NCI-H345 treated with DMSO at 0.1 percent for 48 hours (cell line): ENCODE results near the gene FOXB1.

Experiments used
- DNase-seq: peaks from one replicate; lab custom pipeline; 2025; ENCODE audit not compliant: unreplicated experiment; lab: John Stamatoyannopoulos, UW

Gene FOXB1

DNA sequence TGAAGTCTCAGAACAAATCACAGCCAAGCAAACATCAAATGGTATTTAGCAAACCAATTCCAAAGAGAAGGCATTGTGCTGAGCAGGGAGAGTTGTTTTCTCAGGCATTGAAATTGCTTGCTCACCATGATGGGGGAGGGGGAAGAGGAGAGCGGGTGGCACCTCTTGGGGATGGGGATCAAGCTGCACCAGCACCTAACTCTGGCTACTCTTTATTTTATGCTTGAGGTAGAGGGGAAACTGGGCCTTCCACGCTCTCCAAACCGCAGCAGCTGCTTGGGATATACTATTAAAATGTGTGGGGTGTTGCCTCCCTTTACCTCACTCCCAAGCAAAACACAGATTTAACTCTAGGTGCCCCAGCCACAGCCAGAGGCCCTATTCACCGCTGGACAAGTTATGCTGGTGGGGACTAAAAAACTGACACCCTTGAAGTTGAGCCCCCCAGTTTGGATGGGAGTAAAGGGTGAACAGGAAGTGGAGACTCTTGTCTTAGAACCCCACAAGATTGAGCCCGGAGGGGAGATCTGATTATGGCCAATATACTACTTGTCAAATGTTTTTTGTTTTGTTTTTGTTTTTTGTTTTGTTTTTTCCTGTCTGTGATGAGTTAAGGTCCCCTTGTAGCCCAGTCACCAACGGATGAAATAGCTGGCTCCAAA lies 5.0 kb upstream of the FOXB1 start:
- DNase-seq: no peak

DNA sequence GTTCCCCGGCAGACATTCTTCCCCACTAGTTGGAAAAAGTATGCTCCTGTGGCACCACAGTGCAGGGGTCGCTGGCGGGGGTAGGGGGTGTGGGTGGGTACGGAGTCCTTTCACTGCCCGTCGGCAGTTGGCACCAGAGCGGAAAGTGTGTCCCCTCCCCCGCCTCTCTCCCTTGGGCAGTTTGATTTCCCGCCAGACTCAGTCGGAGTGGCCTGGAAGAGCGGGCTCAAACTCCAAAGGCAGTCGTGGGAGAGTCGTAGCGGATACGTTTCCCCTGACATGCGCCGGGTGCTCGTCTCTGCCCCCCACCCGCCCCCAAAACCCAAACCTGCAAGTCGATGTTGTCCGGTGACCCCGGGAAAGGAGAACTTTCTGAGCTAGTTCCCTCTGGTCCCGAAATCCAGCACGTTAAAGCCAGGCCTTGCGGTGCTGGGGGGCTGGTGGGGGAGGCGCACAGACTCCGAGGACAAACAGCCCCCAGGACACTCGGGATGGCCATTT lies 4.4 kb upstream of the FOXB1 start:
- DNase-seq: no peak

DNA sequence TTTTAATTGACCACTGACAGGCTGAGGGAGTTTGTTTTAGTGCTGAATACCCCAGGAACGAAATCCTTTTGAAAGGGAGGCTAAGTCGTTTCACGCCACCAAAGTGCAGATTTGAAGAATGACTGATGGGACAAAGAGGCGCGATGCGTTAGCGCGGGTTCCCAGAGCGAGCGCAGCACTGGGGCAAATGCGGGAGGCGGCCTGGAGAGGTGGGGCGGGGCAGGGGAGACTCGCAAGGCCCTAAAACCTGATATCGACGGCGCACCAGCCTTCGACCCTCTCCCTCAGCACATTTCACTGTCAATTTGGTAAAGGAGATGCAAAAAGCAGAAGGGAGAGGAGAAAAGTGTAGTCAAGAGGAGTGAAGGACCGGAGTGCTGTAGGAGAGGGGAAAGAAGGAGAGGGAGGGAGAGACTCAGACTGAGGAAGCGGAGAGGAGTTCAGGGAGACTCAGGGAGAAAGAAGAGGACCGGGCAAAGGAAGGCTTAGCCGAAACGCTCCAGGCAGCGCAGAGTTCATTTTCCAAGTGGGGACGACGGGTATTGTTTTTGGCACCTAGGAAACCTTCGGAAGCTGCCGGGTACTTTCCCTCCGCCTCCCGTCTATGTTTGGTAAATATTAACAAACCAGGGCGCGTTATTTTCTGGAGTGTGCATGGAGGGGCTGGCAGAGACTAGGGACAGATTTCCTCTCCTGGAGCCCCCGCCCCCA lies 3.8 kb upstream of the FOXB1 start:
- peak; percentile 58 for DNase-seq

DNA sequence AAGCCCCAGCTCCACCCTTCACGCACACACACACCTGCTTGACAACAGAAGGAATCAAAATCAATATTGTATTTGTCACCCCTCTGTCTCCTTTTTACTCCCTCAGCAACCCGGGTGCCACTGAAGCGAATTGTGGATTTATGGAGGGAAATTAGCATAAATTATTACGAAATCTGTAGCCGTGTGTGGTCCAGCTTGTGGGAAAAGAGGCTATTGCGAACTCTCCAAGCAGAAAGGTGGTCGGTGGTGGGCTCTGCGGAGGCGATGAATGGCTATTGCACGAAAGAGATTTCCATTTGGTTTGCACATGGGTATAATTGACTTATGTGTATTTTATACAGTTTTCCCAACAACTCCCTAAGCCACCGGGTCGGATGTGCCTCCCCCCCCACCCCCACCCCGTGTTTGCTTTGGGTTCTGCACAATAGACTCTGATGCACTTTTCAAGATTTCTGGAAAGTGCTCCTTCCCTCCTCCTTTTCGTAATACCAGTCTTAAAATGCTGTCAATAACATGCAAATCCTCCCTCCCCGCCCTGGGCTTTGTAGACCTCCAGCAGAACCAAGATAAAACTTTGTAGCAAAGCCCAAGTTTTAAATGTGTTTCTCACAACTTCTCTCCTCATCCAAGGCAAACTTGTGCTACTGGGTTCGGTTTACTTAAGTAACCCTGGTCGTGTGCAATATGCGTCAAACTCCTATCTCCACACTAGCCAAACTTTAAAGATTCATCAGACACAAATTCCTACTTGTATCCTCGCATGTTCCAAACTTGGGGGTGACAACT lies 3.1 kb upstream of the FOXB1 start:
- DNase-seq: no peak

DNA sequence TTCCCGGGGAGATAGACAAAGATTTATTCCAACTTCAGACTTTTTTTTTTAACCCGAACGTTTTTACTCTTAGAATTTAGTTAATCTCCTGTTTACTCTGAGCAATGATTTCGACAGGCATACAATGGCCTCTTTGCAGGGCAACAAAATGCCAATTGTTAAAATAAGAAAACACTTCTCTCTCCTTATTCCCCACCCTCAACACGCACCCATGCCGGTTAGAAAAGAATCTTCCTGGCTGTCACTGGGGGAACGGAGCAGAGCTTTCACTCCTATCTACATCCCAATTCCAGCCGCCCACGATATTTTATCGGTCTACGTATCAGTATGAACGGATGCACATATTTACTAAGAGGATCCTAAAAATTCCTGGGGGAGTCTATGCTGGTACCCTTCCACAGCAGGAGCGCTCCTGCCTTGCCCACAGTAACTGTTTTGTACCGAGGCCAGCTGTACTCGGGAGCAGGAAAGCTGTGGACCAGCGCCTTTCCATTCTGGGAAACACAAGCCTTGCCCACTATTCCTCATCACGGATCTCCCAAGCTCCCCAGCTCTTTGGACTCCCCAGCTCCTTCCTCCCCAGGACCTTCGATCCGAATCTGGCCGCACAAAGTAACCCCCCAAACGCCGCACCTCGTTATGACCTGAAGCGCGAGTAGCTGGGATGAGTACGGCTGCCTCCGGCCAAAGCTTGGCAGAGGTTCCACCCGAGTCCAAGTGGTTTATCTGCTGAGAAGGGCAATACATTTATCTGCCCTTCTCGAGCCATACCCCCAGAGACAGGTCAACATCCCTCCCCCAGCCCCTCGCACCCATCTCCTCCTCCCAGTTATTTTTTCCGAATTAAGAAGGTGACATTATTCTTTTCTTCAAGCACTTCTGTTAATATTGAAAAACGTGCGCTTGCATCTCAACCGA lies 2.2 kb upstream of the FOXB1 start:
- no peak for DNase-seq

DNA sequence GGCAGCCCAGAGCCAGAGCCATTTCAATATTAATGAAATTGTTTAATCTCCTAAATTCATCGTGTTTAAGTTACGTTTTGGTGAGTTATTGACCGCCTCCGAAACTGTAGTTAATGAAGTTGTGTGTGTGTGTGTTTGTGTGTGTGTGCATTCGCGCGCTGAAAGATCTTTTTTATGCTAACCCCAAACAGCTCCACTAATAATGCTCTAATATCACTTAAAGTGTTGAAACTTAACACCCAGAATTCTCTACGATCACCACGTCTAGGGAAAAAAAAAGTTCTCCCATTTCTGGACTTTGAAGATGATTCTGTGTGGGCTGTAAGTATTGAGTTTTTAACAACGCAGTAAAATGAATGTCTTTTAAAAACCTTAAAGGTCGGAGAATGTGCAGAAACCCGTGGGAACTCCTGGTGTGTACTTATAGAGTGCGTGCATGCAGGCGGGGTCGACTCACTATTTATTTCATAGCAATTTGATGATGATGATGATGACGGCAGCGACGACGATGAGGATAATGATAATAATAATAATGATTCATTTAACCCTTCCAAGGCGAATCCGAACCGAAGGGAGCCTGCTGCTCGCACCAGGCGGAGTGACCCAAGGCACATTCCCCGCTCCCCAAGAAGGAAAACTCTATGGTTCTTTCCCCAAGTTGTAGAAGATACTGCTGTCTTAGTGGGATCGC lies 1.4 kb upstream of the FOXB1 start:
- DNase-seq: no peak

DNA sequence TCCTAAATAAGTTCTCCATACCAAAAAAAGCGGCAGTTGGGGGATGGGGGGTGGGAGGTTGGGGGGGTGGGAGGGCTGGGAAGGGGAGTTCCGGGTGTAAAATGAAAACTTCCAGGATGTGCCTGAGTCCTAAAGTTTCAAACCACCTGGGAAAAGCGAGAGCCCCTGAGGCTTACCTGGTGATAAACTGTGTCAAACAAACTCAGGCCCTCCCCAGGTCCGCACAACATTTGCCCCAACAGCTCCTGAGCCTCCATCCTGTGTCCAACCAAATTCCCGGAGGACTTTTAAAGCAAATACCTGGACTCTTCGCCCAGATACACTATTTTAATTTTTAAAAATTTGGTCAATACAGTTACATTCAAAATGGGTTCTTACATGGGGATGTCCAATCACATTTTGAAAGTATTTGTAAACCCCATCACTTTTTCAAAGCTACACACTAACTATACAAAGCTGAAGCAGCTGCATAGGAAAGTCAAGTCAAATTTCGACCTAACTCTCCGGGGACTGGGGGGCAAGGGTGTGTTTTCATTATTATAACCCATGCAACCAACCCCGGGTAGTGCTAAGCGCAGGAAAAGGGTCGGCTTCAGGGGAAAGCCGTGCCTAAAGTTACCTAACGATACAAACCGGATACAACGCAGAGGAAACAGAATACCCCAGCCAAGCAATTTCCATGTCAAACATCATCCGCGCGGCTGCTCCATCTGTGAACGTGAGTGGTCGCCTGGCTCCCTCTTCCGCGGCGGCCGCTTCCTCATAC lies 685 bp upstream of the FOXB1 start:
- no peak for DNase-seq

DNA sequence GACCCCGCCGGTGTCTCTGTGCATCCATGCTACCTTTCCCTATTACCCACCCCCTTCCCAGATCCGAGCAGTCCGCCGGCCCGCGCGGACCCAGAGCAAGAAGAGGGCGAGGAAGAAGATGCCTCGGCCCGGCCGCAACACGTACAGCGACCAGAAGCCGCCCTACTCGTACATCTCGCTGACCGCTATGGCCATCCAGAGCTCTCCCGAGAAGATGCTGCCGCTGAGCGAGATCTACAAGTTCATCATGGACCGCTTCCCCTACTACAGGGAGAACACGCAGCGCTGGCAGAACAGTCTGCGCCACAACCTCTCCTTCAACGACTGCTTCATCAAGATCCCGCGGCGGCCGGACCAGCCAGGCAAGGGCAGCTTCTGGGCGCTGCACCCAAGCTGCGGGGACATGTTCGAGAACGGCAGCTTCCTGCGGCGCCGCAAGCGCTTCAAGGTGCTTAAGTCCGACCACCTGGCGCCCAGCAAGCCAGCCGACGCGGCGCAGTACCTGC lies 788 bp downstream of the FOXB1 start:
- no peak for DNase-seq

DNA sequence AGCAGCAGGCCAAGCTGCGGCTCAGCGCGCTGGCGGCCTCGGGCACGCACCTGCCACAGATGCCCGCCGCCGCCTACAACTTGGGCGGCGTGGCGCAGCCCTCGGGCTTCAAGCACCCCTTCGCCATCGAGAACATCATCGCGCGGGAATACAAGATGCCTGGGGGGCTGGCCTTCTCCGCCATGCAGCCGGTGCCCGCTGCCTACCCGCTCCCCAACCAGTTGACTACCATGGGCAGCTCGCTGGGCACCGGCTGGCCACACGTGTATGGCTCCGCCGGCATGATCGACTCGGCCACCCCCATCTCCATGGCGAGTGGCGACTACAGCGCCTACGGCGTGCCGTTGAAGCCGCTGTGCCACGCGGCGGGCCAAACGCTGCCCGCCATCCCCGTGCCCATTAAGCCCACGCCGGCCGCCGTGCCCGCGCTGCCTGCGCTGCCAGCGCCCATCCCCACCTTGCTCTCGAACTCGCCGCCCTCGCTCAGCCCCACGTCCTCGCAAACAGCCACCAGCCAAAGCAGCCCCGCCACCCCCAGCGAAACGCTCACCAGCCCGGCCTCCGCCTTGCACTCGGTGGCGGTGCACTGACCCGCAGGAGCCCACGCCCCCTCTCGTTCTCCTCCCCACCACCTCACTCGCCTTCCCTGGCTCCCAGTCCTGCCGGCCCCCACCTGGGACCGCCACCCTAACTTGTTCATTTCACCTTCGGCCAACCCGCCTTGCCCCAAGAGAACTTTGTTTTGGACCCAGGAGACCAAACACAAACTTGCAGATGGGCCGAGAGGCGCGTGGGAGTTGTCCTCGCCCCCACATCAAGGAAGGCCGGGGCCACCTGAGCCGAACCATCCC lies 1.5 kb downstream of the FOXB1 start:
- DNase-seq: no peak

DNA sequence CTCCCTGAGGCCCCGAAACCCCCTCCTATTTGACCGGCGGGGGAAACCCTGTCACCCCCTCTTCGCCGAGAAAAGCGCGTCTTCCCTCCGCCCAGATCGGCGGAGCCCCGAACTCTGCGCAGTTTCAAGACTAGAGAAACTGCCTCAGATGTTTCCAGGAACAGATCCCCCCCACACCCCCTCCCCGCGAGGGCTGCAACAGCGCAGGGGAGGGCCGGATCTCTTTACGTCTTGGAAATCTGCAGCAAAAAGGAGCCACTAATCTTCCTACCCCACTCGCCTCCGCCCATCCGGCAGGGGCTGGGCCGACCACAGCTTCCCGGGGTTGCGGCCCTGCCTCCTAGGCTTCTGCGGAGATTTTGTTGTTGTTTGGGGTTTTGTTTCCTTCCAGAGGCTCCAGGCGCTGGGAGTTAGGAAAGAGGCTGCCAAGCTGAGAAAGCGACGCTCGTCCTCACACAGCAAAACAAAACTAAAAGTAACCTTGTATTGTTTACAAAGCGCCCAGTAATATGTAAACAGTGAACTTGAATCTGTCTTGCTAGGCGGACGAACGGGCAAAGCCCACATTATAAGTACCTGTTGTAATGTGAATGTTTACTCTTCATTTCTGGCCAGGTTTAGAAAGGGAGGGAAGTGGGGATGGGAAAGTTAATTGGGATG lies 2.2 kb downstream of the FOXB1 start:
- DNase-seq: no peak

DNA sequence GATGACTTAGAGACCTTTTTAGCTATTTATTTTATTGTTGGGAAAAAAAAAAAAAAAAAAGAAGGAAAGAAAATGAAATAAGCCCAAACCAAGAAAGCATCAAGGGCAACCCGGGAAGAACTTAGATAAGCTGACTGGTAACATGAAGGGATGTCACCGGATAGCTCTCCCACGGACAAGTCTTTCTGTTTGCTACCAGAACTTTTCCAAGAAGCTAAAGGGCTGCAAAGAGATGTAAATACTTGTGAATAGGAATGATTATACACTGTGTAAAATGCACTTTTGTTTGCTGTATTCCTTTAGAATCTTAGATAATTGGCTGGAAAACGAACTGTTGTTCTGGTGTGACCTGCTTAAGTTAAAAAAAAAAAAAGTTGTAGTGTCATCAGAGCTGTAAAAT lies 2.8 kb downstream of the FOXB1 start:
- DNase-seq: no peak

DNA sequence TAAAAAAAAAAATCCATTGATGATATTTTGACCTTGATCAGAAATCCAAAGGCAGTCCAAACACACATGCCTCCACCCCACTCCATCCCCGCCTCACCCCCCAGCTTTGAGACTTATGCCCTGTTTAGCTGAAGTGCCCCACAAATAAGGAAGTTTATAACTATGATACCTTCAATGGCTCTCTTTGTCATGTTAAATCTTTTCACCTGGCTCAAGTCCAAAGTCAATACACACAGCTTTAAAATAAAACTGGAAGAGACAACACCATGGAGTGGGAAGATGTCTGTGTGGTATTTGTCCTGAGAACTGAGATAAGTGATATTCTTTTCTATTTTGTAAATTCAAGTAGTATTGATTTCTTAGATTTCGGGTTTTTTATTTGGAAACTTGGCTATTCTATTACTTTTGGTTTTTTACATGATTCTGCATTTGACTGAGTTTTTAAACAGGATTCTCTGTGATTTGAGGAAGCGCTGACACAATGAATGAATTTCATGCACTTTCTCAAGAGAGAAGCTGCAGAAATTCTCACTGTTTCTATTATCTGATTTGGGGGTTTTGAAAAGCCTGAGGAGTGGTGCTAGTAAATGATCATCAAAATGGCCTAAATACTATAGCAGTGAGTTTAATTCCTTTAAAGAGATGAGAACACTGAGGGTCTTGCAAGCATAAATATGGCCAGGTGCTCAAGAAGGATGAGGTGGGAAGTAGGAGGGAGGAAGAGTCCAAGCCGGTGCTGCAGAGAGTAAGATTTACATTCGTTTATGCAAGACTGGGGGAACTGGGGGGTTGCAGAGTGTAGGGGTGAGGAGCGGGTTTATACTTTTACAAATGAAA lies 5.2 kb downstream of the FOXB1 start:
- peak; percentile 77 for DNase-seq

DNA sequence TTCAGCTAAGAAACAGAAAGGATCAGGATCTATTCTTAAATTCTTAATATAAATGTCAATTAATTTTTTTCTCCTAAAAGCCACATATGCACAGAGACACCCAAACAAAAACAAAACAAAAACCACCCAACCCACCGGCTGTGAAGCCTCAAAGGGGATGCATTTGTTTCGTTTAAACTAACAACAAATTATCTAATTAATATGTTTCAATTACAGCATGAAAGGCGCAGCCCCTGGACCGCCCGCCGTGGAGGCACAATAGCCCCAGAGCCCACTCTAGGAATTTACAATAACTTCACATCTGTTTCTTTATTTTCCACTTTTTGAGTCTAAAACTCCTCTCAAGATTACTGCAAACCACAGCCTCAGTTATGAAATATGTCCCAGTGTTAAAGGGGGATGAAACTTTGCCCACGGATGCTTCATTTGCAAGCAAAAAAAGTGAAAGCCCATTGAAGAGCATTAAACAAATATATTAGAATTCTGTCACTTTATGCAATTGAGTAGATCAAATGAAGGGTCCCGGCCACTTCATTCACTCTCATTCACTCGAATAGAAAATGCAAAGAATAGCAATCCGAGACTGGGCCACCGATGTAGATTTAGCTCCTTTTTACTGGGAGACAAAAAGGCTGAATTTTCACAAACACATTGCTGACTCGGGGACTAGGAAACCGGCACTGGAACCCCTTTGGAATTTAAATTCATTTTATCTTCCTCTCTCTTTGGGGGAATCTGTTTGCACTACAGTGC lies 6.0 kb downstream of the FOXB1 start:
- DNase-seq: no peak

DNA sequence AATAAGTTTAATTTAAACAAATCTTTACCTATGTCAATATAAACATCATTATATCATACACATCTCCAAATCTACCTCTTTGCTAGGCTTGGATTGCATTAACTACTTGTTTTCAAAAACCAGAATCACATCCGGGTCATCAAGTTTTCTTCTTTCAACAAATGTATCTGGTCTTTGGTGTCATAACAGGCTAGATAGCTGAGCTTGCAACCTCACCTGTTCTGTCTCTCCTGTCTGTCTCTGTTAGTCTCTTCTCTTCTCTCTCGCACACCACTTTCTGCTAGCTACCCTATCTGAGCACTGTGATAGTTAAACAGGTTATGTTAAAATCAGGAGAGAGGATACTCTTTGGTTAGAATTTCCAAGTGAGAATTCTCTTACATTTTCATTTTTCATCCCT lies 6.7 kb downstream of the FOXB1 start:
- DNase-seq: no peak

DNA sequence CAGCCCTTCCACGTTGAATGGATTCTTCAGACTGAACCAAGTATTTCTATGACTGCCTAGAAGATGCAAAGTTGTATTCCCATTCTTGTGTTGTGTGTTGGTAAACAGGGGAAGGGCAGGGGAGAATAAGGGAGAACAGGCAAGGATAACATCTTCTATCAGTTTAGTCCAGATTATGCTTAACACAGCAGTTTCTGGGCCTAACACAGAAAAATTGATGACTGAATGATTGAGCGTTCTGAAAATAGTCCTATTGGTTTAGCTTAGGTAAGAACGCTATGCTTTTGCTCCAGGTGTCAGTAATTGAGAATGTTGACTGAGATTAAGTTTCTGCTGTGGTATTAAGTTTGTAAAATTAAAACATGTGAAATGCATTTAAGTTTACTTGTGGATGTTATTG lies 8.6 kb downstream of the FOXB1 start:
- no peak for DNase-seq
